ENCODE measurements around the gene SYK.

Gene SYK

GRCh38 chr9:90898228-90898627 lies 96.6 kb downstream of the SYK start:
- TF ChIP-seq, protein P1, sequence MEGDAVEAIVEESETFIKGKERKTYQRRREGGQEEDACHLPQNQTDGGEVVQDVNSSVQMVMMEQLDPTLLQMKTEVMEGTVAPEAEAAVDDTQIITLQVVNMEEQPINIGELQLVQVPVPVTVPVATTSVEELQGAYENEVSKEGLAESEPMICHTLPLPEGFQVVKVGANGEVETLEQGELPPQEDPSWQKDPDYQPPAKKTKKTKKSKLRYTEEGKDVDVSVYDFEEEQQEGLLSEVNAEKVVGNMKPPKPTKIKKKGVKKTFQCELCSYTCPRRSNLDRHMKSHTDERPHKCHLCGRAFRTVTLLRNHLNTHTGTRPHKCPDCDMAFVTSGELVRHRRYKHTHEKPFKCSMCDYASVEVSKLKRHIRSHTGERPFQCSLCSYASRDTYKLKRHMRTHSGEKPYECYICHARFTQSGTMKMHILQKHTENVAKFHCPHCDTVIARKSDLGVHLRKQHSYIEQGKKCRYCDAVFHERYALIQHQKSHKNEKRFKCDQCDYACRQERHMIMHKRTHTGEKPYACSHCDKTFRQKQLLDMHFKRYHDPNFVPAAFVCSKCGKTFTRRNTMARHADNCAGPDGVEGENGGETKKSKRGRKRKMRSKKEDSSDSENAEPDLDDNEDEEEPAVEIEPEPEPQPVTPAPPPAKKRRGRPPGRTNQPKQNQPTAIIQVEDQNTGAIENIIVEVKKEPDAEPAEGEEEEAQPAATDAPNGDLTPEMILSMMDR (IDR thresholded peaks at IDR 0.05; ENCODE audit: low read depth, low read length, missing control alignments), result peak; percentile 34
- DNase-seq (ENCODE audit: extremely low read depth, low read depth), result no peak
- H3K4me3 ChIP-seq (replicated peaks; ENCODE audit: low read depth, low read length), result no peak overlapping the region

DNA sequence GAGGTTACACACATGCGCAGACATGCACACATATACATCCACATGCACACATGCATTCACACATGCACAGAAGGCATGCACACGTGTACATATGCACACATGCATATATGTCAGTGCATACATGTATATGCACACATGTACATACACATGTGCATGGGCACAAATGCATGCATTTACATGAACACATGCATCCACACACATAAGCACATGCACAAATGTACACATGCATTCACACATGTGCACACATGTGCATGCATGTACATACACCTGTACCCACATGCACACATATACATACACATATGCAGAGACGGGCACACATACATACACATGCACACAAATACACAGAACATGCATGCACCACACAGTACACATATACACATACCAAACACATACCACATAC lies 97.7 kb downstream of the SYK start:
- TF ChIP-seq, protein P1 (IDR thresholded peaks at IDR 0.05; ENCODE audit: low read depth, low read length, missing control alignments), result no peak
- DNase-seq (ENCODE audit: extremely low read depth, low read depth), result no peak
- H3K4me3 ChIP-seq (replicated peaks; ENCODE audit: low read depth, low read length), result no peak overlapping the region

GRCh38 chr9:90900130-90900529 lies 98.5 kb downstream of the SYK start:
- H3K4me3 ChIP-seq (replicated peaks; ENCODE audit: low read depth, low read length), result no peak overlapping the region
- TF ChIP-seq, protein P1 (IDR thresholded peaks at IDR 0.05; ENCODE audit: low read depth, low read length, missing control alignments), result no peak
- DNase-seq (ENCODE audit: extremely low read depth, low read depth), result no peak

DNA sequence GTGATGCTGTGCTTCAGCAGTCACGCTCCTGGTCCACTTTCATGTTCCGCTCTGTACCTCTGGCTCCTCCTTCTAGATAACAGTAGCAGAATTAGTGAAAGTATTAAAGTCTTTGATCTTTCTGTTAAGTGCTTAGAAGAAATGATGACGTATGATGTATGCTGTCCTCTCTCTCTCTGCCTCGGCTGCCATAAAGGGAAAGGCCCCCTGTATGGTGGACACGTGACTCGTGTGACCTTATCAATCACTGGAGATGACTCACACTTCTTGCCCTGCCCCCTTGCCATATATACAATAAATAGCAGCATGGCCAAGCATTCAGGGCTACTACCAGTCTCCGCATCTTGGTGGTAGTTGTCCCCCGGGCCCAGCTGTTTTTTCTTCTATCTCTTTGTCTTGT lies 100.3 kb downstream of the SYK start:
- DNase-seq (ENCODE audit: extremely low read depth, low read depth), result no peak
- no peak overlapping the region for H3K4me3 ChIP-seq (replicated peaks; ENCODE audit: low read depth, low read length)
- TF ChIP-seq, protein P1 (IDR thresholded peaks at IDR 0.05; ENCODE audit: low read depth, low read length, missing control alignments), result no peak

- no peak overlapping the region for H3K4me3 ChIP-seq (replicated peaks; ENCODE audit: low read depth, low read length)
- TF ChIP-seq, protein P1 (IDR thresholded peaks at IDR 0.05; ENCODE audit: low read depth, low read length, missing control alignments), result no peak
- no peak for DNase-seq (ENCODE audit: extremely low read depth, low read depth)
Observed at GRCh38 chr9:90903766-90904424, 102.3 kb downstream of the SYK start.

- TF ChIP-seq, protein P1 (IDR thresholded peaks at IDR 0.05; ENCODE audit: low read depth, low read length, missing control alignments), result no peak
- DNase-seq (ENCODE audit: extremely low read depth, low read depth), result no peak
- no peak overlapping the region for H3K4me3 ChIP-seq (replicated peaks; ENCODE audit: low read depth, low read length)
Observed at GRCh38 chr9:90904706-90905478, 103.3 kb downstream of the SYK start.

All from HFF-Myc (cell line).